HG02642 (cell line): ENCODE data around the gene KCNQ4.

Experiments used
- ATAC-seq: cut with Tn5 transposase; IDR thresholded peaks from one replicate; pipeline ENCODE4 v1.9.1; 2021; ENCODE audit warnings: mild to moderate bottlenecking; ENCODE audit not compliant: unreplicated experiment, poor library complexity

KCNQ4 gene

GRCh38 chr1:40884055-40884795 is 100.6 kb downstream of the KCNQ4 start:
- no peak for ATAC-seq

DNA sequence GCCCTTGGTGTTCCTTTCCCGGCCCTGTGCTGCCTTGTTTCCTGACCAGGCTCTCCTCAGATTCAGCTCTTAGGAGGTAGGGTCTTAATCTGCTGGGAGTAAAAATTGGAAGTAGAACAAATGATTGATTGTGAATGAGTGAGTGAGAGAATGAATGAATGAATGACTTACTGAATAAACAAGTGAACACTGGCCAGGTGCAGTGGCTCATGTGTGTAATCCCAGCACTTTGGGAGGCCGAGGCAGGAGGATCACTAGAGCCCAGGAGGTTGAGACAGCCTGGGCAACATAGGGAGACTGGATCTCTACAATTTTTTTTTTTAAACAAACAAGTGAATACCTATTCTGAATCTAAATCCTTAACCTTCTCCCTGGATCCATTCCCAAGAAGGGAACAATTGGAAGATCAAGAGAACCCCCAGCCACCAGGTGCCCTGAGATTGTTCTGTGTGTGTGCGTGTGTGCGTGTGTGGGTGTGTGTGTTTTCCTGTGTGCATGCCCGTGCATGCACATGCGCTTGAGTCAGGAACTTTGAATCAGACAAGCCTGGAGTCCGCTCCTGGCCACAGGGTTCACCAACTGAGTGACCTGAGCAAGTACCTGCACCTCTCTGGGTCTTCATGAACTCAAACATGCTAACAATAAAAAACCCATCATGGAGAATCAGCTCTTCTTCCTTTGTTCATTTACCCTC is 102.9 kb downstream of the KCNQ4 start:
- ATAC-seq, result no peak

DNA sequence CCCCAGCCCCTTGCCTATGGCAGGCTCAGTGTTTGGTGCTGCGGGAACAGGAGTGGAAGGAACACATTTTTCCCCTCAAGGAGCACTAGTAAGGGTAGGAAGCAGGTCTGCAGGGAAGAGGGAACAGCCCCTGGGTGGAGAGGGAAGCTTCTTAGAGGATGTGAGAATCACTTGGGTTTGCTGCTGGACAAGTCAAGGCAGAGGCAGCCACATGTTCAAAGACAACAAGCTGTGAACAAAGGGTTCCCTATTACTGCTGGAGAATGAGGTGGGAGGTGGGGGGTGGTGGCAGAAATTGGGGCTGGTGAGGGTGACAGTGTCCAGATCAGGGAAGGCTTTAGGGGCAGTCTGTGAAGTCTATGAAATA is 103.4 kb downstream of the KCNQ4 start:
- no peak for ATAC-seq

GRCh38 chr1:40887652-40888051 is 104.1 kb downstream of the KCNQ4 start:
- no peak for ATAC-seq
